ENCODE data around the gene IGLL1. TPM values are rescaled to one million over a fixed set of nuclear protein-coding genes. Genes with fewer than 3 reads are reported as not detected.
"Not testable (repeated sequence)": the region's sequence is repeated elsewhere in the genome, so short reads cannot be mapped to it uniquely, and the experiment has no call there.

Gene IGLL1
- total RNA-seq, 1 donor from 2014 or later, result not detected

DNA sequence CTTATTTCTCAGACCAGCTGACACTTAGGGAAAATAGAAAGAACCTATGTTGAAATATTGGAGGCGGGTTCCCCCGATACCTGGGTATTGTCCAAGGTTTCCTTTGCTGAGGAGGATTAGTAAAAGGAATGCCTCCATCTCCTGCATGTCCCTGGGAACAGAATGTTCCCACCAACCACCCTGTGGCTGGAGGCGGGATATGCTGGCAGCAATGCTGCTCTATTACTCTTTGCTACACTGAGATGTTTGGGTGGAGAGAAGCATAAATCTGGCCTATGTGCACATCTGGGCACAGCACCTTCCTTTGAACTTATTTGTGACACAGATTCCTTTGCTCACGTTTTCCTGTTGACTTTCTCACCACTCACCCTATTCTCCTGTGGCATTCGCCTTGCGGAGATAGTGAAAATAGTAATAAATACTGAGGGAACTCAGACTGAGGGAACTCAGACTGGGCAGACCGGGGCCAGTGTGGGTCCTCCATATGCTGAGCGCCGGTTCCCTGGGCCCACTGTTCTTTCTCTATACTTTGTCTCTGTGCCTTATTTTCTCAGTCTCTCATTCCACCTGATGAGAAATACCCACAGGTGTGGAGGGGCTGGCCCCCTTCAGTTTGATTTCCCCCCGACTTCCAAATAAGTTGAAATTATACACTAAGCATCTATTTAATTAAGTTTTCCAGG, 32.1 kb downstream of the IGLL1 start:
- Mint-ChIP-seq H3K4me3 (no peak overlapping the region), H3K36me3 (peaks cover 2% of the 10 kb centered on the region), H3K27me3 (ENCODE audit: insufficient read depth, low read depth) (no peaks in the 10 kb centered on the region), H3K4me1 (no peaks in the 10 kb centered on the region), H3K27ac (no peak overlapping the region), H3K9me3 (peaks cover 23% of the 10 kb centered on the region)
- H3K36me3 ChIP-seq, result no peaks in the 10 kb centered on the region
- peaks cover 12% of the 10 kb centered on the region for H3K27me3 ChIP-seq
- no peaks in the 10 kb centered on the region for H3F3A ChIP-seq (ENCODE audit: low read depth)
- H3K79me2 ChIP-seq (ENCODE audit: low read depth), result no peaks in the 10 kb centered on the region
- no peak for DNase-seq (ENCODE audit: low spot score)
- no peak overlapping the region for H3K9ac ChIP-seq
- no peak overlapping the region for H3K4me3 ChIP-seq
- no peak overlapping the region for H3K4me2 ChIP-seq
- H3K27ac ChIP-seq, result no peak overlapping the region
- no peak overlapping the region for H2AFZ ChIP-seq (replicated peaks)
- no peaks in the 10 kb centered on the region for H3K4me1 ChIP-seq
- TF ChIP-seq, protein P1, sequence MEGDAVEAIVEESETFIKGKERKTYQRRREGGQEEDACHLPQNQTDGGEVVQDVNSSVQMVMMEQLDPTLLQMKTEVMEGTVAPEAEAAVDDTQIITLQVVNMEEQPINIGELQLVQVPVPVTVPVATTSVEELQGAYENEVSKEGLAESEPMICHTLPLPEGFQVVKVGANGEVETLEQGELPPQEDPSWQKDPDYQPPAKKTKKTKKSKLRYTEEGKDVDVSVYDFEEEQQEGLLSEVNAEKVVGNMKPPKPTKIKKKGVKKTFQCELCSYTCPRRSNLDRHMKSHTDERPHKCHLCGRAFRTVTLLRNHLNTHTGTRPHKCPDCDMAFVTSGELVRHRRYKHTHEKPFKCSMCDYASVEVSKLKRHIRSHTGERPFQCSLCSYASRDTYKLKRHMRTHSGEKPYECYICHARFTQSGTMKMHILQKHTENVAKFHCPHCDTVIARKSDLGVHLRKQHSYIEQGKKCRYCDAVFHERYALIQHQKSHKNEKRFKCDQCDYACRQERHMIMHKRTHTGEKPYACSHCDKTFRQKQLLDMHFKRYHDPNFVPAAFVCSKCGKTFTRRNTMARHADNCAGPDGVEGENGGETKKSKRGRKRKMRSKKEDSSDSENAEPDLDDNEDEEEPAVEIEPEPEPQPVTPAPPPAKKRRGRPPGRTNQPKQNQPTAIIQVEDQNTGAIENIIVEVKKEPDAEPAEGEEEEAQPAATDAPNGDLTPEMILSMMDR (IDR thresholded peaks at IDR 0.05), result no peak
- TF ChIP-seq EZH2phosphoT487 (IDR thresholded peaks at IDR 0.05) (no peak), EZH2 (IDR thresholded peaks at IDR 0.05) (no peak)
- no peaks in the 10 kb centered on the region for H3K9me3 ChIP-seq (ENCODE audit: low read depth)
- no peaks in the 10 kb centered on the region for H4K20me1 ChIP-seq (ENCODE audit: low read depth)

DNA sequence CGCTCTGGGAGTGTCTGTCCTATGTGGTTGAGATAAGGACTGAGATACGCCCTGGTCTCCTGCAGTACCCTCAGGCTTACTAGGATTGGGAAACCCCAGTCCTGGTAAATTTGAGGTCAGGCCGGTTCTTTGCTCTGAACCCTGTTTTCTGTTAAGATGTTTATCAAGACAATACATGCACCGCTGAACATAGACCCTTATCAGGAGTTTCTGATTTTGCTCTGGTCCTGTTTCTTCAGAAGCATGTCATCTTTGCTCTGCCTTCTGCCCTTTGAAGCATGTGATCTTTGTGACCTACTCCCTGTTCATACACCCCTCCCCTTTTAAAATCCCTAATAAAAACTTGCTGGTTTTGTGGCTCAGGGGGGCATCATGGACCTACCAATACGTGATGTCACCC, 32.7 kb downstream of the IGLL1 start:
- H3K4me2 ChIP-seq; H3K4me3 ChIP-seq; H3K9me3 ChIP-seq (ENCODE audit: low read depth); H3K4me3 Mint-ChIP-seq; H2AFZ ChIP-seq (replicated peaks); H3K4me1 Mint-ChIP-seq; H3K27ac Mint-ChIP-seq; H4K20me1 ChIP-seq (ENCODE audit: low read depth); H3F3A ChIP-seq (ENCODE audit: low read depth); DNase-seq (ENCODE audit: low spot score); H3K4me1 ChIP-seq; H3K36me3 Mint-ChIP-seq; H3K79me2 ChIP-seq (ENCODE audit: low read depth); H3K27me3 Mint-ChIP-seq (ENCODE audit: insufficient read depth, low read depth); H3K9ac ChIP-seq; H3K36me3 ChIP-seq; H3K27me3 ChIP-seq; H3K27ac ChIP-seq: not testable (repeated sequence)
- peaks cover 23% of the 10 kb centered on the region for H3K9me3 Mint-ChIP-seq

DNA sequence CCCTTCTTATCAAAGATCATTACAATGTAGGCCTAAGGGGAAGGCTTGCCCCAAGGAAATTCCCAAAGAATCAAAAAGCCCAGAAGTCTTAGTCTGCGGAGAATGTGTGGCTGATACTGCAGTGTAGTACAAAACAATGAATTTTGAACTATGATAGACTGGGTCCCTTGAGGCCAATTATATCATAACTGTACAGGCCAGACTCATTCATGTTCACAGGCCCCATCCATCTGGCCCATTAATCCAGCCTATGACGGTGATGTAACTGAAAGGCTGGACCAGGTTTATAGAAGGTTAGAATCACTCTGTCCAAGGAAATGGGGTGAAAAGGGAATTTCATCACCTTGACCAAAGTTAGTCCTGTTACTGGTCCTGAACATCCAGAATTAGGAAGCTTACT, 35.2 kb downstream of the IGLL1 start:
- H3K27me3 Mint-ChIP-seq (ENCODE audit: insufficient read depth, low read depth), result no peaks in the 10 kb centered on the region
- no peak overlapping the region for H3K4me3 ChIP-seq
- TF ChIP-seq, protein P1 (IDR thresholded peaks at IDR 0.05), result no peak
- TF ChIP-seq EZH2phosphoT487 (IDR thresholded peaks at IDR 0.05) (no peak), EZH2 (IDR thresholded peaks at IDR 0.05) (no peak)
- no peak overlapping the region for H3K27ac ChIP-seq
- peaks cover 23% of the 10 kb centered on the region for H3K9me3 Mint-ChIP-seq
- no peak overlapping the region for H3K9ac ChIP-seq
- no peaks in the 10 kb centered on the region for H3K27me3 ChIP-seq
- H3K4me1 Mint-ChIP-seq, result peaks cover 9% of the 10 kb centered on the region
- H3K79me2 ChIP-seq (ENCODE audit: low read depth), result no peaks in the 10 kb centered on the region
- no peak overlapping the region for H3K4me2 ChIP-seq
- H3K4me1 ChIP-seq, result no peaks in the 10 kb centered on the region
- H4K20me1 ChIP-seq (ENCODE audit: low read depth), result no peaks in the 10 kb centered on the region
- no peak overlapping the region for H2AFZ ChIP-seq (replicated peaks)
- H3K4me3 Mint-ChIP-seq, result no peak overlapping the region
- H3K36me3 ChIP-seq, result no peaks in the 10 kb centered on the region
- no peaks in the 10 kb centered on the region for H3K9me3 ChIP-seq (ENCODE audit: low read depth)
- DNase-seq (ENCODE audit: low spot score), result no peak
- no peaks in the 10 kb centered on the region for H3F3A ChIP-seq (ENCODE audit: low read depth)
- H3K27ac Mint-ChIP-seq, result no peak overlapping the region
- peaks cover 2% of the 10 kb centered on the region for H3K36me3 Mint-ChIP-seq

DNA sequence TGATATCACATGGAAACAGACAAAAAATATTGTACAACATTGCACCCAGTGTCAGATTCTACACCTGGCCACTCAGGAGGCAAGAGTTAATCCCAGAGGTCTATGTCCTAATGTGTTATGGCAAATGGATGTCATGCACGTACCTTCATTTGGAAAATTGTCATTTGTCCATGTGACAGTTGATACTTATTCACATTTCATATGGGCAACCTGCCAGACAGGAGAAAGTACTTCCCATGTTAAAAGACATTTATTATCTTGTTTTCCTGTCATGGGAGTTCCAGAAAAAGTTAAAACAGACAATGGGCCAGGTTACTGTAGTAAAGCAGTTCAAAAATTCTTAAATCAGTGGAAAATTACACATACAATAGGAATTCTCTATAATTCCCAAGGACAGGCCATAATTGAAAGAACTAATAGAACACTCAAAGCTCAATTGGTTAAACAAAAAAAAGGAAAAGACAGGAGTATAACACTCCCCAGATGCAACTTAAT, 36.5 kb downstream of the IGLL1 start:
- not testable (repeated sequence) for H3K27ac Mint-ChIP-seq; H3K4me1 ChIP-seq; H2AFZ ChIP-seq (replicated peaks); H3K27me3 ChIP-seq; H3K9me3 ChIP-seq (ENCODE audit: low read depth); H3K4me2 ChIP-seq; H3K79me2 ChIP-seq (ENCODE audit: low read depth); DNase-seq (ENCODE audit: low spot score); H4K20me1 ChIP-seq (ENCODE audit: low read depth); H3K36me3 Mint-ChIP-seq; H3K9ac ChIP-seq; H3F3A ChIP-seq (ENCODE audit: low read depth); H3K27me3 Mint-ChIP-seq (ENCODE audit: insufficient read depth, low read depth); H3K4me3 ChIP-seq; H3K27ac ChIP-seq; H3K36me3 ChIP-seq; H3K4me3 Mint-ChIP-seq
- Mint-ChIP-seq H3K9me3 (peaks cover 20% of the 10 kb centered on the region), H3K4me1 (peaks cover 21% of the 10 kb centered on the region)

All from neural progenitor cell (in vitro differentiated cells).